Sigmoid colon (tissue), 7 donors: ENCODE data around the gene COPZ2. TPM values are rescaled to one million over a fixed set of nuclear protein-coding genes. Genes with fewer than 3 reads are reported as not detected.

ENCODE experiments used
- DNase-seq: peaks from one replicate; pipeline ENCODE4 v3.0.0-alpha.2; 2019
- H3K27ac ChIP-seq, 4 donors: fragments of 200-600 bp; sonication (generic); one replicate each; pipeline ENCODE4 v1.5.1; 2016 to 2019; ENCODE audit warnings: mild to moderate bottlenecking in 1 of 4
- H3K27me3 ChIP-seq, 3 donors: fragments of 200-600 bp; sonication (generic); one replicate each; pipeline ENCODE4 v1.5.1; 2019; ENCODE audit warnings: mild to moderate bottlenecking in 1 of 3
- H3K36me3 ChIP-seq, 4 donors: fragments of 200-600 bp; sonication (generic); one replicate each; pipeline ENCODE4 v1.5.1; 2016 to 2019
- H3K4me1 ChIP-seq, 4 donors: fragments of 200-600 bp; sonication (generic); one replicate each; pipeline ENCODE4 v1.5.1; 2017 to 2019
- H3K4me3 ChIP-seq, 4 donors: fragments of 200-600 bp; sonication (generic); one replicate each; pipeline ENCODE4 v1.5.1; 2017 to 2019; ENCODE audit warnings: mild to moderate bottlenecking in 2 of 4, moderate library complexity in 1 of 4
- H3K9me3 ChIP-seq, 4 donors: fragments of 200-600 bp in 3 of 4; sonication (generic) in 3 of 4; one replicate each; pipeline versions ENCODE4 v1.5.1 to v1.6.1; 2013 to 2019
- CTCF ChIP-seq, 4 experiments: fragments of 450-650 bp in 3 of 4; fragments of 200-600 bp in 1 of 4; IDR thresholded peaks; one replicate each; pipeline ENCODE4 v1.5.1; 2016 to 2019; ENCODE audit warnings: antibody characterized with exemption in 4 of 4, mild to moderate bottlenecking in 3 of 4, moderate library complexity in 2 of 4
- EP300 ChIP-seq, 4 donors: sonication (generic); formaldehyde crosslinking; IDR thresholded peaks; one replicate each; pipeline ENCODE4 v1.6.1; 2017; ENCODE audit warnings: antibody characterized with exemption in 4 of 4
- POLR2A ChIP-seq, 2 donors: fragments of 450-650 bp; IDR thresholded peaks; one replicate each; pipeline ENCODE4 v1.6.1; 2016; ENCODE audit warnings: antibody characterized with exemption in 2 of 2, mild to moderate bottlenecking in 2 of 2, moderate library complexity in 2 of 2
- POLR2AphosphoS5 ChIP-seq, 4 donors: sonication (generic); formaldehyde crosslinking; IDR thresholded peaks; one replicate each; pipeline ENCODE4 v1.6.1; 2017; ENCODE audit warnings: antibody characterized with exemption in 4 of 4
- WGBS, 2 donors: extraction: QIAGEN DNeasy Blood & Tissue Kit; methylation state at CpG; one replicate each; pipeline ENCODE4 v1.1.7; 2013; 5-methylcytosine and 5-hydroxymethylcytosine counted together
- intact Hi-C: fragments of 100-400 bp; cut with DNase I; formaldehyde crosslinking; loops from one replicate; pipeline ENCODE4 v1.15.1; 2023
- polyA plus RNA-seq, 3 donors: library from polyadenylated mRNA; stranded (reverse); fragments of 200-250 nt; gene quantifications; one replicate each; pipeline ENCODE4 v1.2.3, GENCODE V29; 2013
- total RNA-seq, 4 donors: library from RNA; depleted of rRNA; stranded (reverse); fragments of >200 nt; gene quantifications; one replicate each; pipeline ENCODE4 v1.1.0, GENCODE V29; 2016
- donor health status: healthy with polysubstance abuse.
- donor health status: Bipolar disorder and iron deficiency.
- donor health status: healthy.

Gene COPZ2
- total and polyA plus RNA-seq, 7 donors: 5.5 to 64.0 (median 52.3) TPM

- intact Hi-C loops: no loop called here
- Histone ChIP-seq H3K9me3 (no peaks in the 10 kb centered on the region), H3K27ac (no peak overlapping the region), H3K36me3 (no peaks in the 10 kb centered on the region), H3K4me3 (no peak overlapping the region), H3K4me1 (peaks cover 0 to 12% (median 11%) of the 10 kb centered on the region in 4 donors), H3K27me3 (peaks cover 4 to 57% (median 22%) of the 10 kb centered on the region in 3 donors)
- TF ChIP-seq POLR2A (IDR thresholded peaks at IDR 0.05) (no peak), EP300 (IDR thresholded peaks at IDR 0.05) (no peak), POLR2AphosphoS5 (IDR thresholded peaks at IDR 0.05) (no peak)
- no peak for DNase-seq
- WGBS, 2 donors: 70 to 76% methylated on average over 8 of the region's 8 CpGs
These were observed 22.9 kb downstream of the COPZ2 start for GRCh38 chr17:48014595-48015111.

- peaks cover 0 to 12% (median 11%) of the 10 kb centered on the region in 4 donors for H3K4me1 ChIP-seq
- H3K9me3 ChIP-seq: no peaks in the 10 kb centered on the region
- H3K27me3 ChIP-seq: peaks cover 4 to 63% (median 22%) of the 10 kb centered on the region in 3 donors
- DNase-seq: no peak
- H3K4me3 ChIP-seq: no peak overlapping the region
- no peak overlapping the region for H3K27ac ChIP-seq
- WGBS, 2 donors: 82 to 83% methylated on average over 6 of the region's 6 CpGs
- H3K36me3 ChIP-seq: no peaks in the 10 kb centered on the region
- no peak for TF ChIP-seq POLR2A (IDR thresholded peaks at IDR 0.05)
- TF ChIP-seq POLR2AphosphoS5 (IDR thresholded peaks at IDR 0.05): no peak
- TF ChIP-seq EP300 (IDR thresholded peaks at IDR 0.05): no peak
- TF ChIP-seq CTCF (IDR thresholded peaks at IDR 0.05): no peak
- intact Hi-C loops: no loop called here
These were observed 23.6 kb downstream of the COPZ2 start for GRCh38 chr17:48013876-48014594.

- intact Hi-C loops: no loop called here
- no peaks in the 10 kb centered on the region for H3K36me3 ChIP-seq
- H3K9me3 ChIP-seq: no peaks in the 10 kb centered on the region
- peaks cover 4 to 71% (median 22%) of the 10 kb centered on the region in 3 donors for H3K27me3 ChIP-seq
- no peak for DNase-seq
- no peak overlapping the region for H3K4me3 ChIP-seq
- H3K27ac ChIP-seq: no peak overlapping the region
- peaks cover 0 to 12% (median 11%) of the 10 kb centered on the region in 4 donors for H3K4me1 ChIP-seq
- WGBS, 2 donors: 31 to 40% methylated on average over 5 of the region's 5 CpGs
- no peak for TF ChIP-seq POLR2A (IDR thresholded peaks at IDR 0.05)
- no peak for TF ChIP-seq CTCF (IDR thresholded peaks at IDR 0.05)
- no peak for TF ChIP-seq POLR2AphosphoS5 (IDR thresholded peaks at IDR 0.05)
These were observed 24.9 kb downstream of the COPZ2 start for GRCh38 chr17:48012654-48013053.

- no peaks in the 10 kb centered on the region for H3K9me3 ChIP-seq
- WGBS, 2 donors: 0% methylated on average over 34 of the region's 34 CpGs
- H3K4me1 ChIP-seq: peaks cover 0 to 12% (median 11%) of the 10 kb centered on the region in 4 donors
- no peak for DNase-seq
- intact Hi-C loops: no loop called here
- peak overlapping the region in 3 of 4 donors; percentile 10 to 39 (median 38) for H3K4me3 ChIP-seq
- TF ChIP-seq CTCF (IDR thresholded peaks at IDR 0.05) (no peak), POLR2A (IDR thresholded peaks at IDR 0.05) (no peak), POLR2AphosphoS5 (IDR thresholded peaks at IDR 0.05) (no peak), EP300 (IDR thresholded peaks at IDR 0.05) (no peak)
- H3K27me3 ChIP-seq: peaks cover 4 to 76% (median 22%) of the 10 kb centered on the region in 3 donors
- H3K36me3 ChIP-seq: no peaks in the 10 kb centered on the region
- H3K27ac ChIP-seq: no peak overlapping the region
These were observed 25.5 kb downstream of the COPZ2 start for GRCh38 chr17:48012151-48012520.

- H3K4me3 ChIP-seq: peak overlapping the region in 3 of 4 donors; percentile 10 to 39 (median 38)
- WGBS, 2 donors: 4% methylated on average over 23 of the region's 23 CpGs
- H3K27me3 ChIP-seq: peaks cover 4 to 77% (median 22%) of the 10 kb centered on the region in 3 donors
- DNase-seq: no peak
- H3K36me3 ChIP-seq: no peaks in the 10 kb centered on the region
- H3K4me1 ChIP-seq: peaks cover 0 to 12% (median 11%) of the 10 kb centered on the region in 4 donors
- no peaks in the 10 kb centered on the region for H3K9me3 ChIP-seq
- H3K27ac ChIP-seq: no peak overlapping the region
- TF ChIP-seq EP300 (IDR thresholded peaks at IDR 0.05): no peak
- no peak for TF ChIP-seq POLR2A (IDR thresholded peaks at IDR 0.05)
- peak in 1 of 4 experiments; percentile 16 for TF ChIP-seq CTCF (IDR thresholded peaks at IDR 0.05)
- no peak for TF ChIP-seq POLR2AphosphoS5 (IDR thresholded peaks at IDR 0.05)
- intact Hi-C loops: no loop called here
These were observed 26.0 kb downstream of the COPZ2 start for GRCh38 chr17:48011405-48012150.
